HG03045 (cell line): Measurements from ENCODE around the gene DNAH17.

Experiments
- ATAC-seq: cut with Tn5 transposase; IDR thresholded peaks from one replicate; pipeline ENCODE4 v1.9.1; 2021; ENCODE audit warnings: mild to moderate bottlenecking, moderate library complexity; ENCODE audit not compliant: unreplicated experiment

The DNAH17 gene

GRCh38 chr17:78550464-78550863 is 26.7 kb downstream of the DNAH17 start:
- no peak for ATAC-seq

GRCh38 chr17:78548725-78549124 is 28.5 kb downstream of the DNAH17 start:
- ATAC-seq, result no peak

GRCh38 chr17:78547035-78547434 is 30.2 kb downstream of the DNAH17 start:
- ATAC-seq, result no peak

- ATAC-seq, result no peak
Measured at GRCh38 chr17:78546476-78546875, 30.7 kb downstream of the DNAH17 start.

- no peak for ATAC-seq
Measured at GRCh38 chr17:78544881-78545755, 32.1 kb downstream of the DNAH17 start.

- no peak for ATAC-seq
Measured at GRCh38 chr17:78541488-78542206, 35.5 kb downstream of the DNAH17 start.

- no peak for ATAC-seq
Measured at GRCh38 chr17:78539781-78540180, 37.4 kb downstream of the DNAH17 start.

GRCh38 chr17:78538033-78538776 is 39.0 kb downstream of the DNAH17 start:
- no peak for ATAC-seq

- ATAC-seq, result no peak
Measured at GRCh38 chr17:78537217-78537860, 39.9 kb downstream of the DNAH17 start.

- no peak for ATAC-seq
Measured at GRCh38 chr17:78535273-78536197, 41.7 kb downstream of the DNAH17 start.

- ATAC-seq, result no peak
Measured at GRCh38 chr17:78534492-78535272, 42.5 kb downstream of the DNAH17 start.

GRCh38 chr17:78532922-78533640 is 44.1 kb downstream of the DNAH17 start:
- no peak for ATAC-seq

- no peak for ATAC-seq
Measured at GRCh38 chr17:78532311-78532710, 44.9 kb downstream of the DNAH17 start.

- no peak for ATAC-seq
Measured at GRCh38 chr17:78530675-78531074, 46.5 kb downstream of the DNAH17 start.

- ATAC-seq, result no peak
Measured at GRCh38 chr17:78529871-78530670, 47.1 kb downstream of the DNAH17 start.

- ATAC-seq, result no peak
Measured at GRCh38 chr17:78529251-78529650, 47.9 kb downstream of the DNAH17 start.

GRCh38 chr17:78528541-78528940 is 48.7 kb downstream of the DNAH17 start:
- ATAC-seq, result no peak

GRCh38 chr17:78527345-78527744 is 49.9 kb downstream of the DNAH17 start:
- no peak for ATAC-seq
